Measurements from ENCODE around the gene SLIT3. TPM values are rescaled to one million over a fixed set of nuclear protein-coding genes. Genes with fewer than 3 reads are reported as not detected.

SLIT3 gene
- total and polyA plus RNA-seq, 2 donors from 2014 or later = 14.5 to 54.1 TPM

DNA sequence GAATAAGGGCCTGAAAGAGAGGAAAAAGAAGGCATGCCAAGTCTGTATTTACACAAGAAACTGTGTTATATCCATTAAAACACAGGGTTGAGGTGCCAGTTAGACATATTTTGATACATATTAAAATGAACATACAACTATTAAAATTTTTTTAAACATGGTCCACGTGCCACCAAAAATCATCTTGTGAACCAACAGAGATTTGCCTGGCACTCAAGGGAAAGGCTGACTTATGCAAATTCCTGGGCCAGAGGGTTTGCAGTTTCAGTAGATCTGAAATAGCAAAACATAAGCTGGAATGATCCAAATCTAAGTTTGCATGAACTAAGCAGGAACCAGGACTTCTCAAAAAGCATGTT, 168.7 kb downstream of the SLIT3 start:
- H3K27me3 ChIP-seq (ENCODE audit: control insufficient read depth, insufficient read depth, low read length) = no peaks in the 10 kb centered on the region
- intact Hi-C loops (cut with DNase I) = no loop called here
- no peak for FAIRE-seq
- no peaks in the 10 kb centered on the region for H3K36me3 ChIP-seq (ENCODE audit: control insufficient read depth in 2 of 3, insufficient read depth in 3 of 3, low read length in 3 of 3)
- no peaks in the 10 kb centered on the region for H3K9me3 ChIP-seq (ENCODE audit: control insufficient read depth in 2 of 3, insufficient read depth in 1 of 3, low read length in 3 of 3)
- H3K4me1 ChIP-seq (ENCODE audit: control insufficient read depth in 2 of 3, insufficient read depth in 2 of 3, low read depth in 1 of 3, low read length in 3 of 3) = peaks cover 0 to 3% (median 0%) of the 10 kb centered on the region in 3 donors
- no peak for DNase-seq
- H3K27ac ChIP-seq (ENCODE audit: low read depth in 2 of 2, low read length in 2 of 2) = no peak overlapping the region
- H3K9ac ChIP-seq (ENCODE audit: low read length in 3 of 3) = no peak overlapping the region
- TF ChIP-seq, protein P1, sequence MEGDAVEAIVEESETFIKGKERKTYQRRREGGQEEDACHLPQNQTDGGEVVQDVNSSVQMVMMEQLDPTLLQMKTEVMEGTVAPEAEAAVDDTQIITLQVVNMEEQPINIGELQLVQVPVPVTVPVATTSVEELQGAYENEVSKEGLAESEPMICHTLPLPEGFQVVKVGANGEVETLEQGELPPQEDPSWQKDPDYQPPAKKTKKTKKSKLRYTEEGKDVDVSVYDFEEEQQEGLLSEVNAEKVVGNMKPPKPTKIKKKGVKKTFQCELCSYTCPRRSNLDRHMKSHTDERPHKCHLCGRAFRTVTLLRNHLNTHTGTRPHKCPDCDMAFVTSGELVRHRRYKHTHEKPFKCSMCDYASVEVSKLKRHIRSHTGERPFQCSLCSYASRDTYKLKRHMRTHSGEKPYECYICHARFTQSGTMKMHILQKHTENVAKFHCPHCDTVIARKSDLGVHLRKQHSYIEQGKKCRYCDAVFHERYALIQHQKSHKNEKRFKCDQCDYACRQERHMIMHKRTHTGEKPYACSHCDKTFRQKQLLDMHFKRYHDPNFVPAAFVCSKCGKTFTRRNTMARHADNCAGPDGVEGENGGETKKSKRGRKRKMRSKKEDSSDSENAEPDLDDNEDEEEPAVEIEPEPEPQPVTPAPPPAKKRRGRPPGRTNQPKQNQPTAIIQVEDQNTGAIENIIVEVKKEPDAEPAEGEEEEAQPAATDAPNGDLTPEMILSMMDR (IDR thresholded peaks at IDR 0.05; ENCODE audit: borderline replicate concordance, extremely low read depth, insufficient read depth) = no peak
- H3K4me3 ChIP-seq (ENCODE audit: low read length in 3 of 3) = no peak overlapping the region

DNA sequence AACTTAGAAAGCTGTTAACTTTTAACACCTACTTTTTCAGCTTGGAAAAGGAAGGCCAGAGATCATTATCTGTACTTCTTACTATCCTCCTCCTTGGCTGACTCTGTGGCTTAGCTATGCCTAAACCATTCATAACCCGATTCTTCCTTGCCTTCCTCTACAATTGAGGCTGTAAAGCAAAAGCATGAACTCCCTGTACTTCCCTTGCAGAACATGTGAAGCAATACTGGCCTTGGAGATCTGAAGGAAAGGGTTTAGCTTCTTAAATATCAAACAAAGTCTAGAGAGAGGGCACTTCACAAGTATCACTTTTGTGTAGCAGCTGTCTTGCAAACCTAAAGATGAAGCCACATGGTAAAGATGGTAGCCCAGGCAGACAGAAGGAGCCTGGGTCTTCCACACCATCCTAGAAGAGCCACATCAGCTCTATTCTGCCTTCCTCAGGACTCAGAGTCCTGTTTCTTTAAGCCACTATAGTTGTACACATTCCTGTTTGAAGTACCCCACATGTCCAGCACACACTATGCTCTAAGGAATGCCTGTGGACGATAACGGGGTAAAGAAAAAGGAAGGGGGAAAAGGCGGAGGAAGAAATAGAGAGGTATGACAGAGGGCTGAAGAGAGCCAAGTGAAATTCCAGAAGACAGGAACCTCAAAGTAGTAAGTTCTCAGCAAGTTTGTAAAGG, 169.2 kb downstream of the SLIT3 start:
- Histone ChIP-seq H3K27me3 (ENCODE audit: control insufficient read depth, insufficient read depth, low read length) (no peaks in the 10 kb centered on the region), H3K36me3 (ENCODE audit: control insufficient read depth in 2 of 3, insufficient read depth in 3 of 3, low read length in 3 of 3) (no peaks in the 10 kb centered on the region), H3K4me3 (ENCODE audit: low read length in 3 of 3) (no peak overlapping the region), H3K9me3 (ENCODE audit: control insufficient read depth in 2 of 3, insufficient read depth in 1 of 3, low read length in 3 of 3) (no peaks in the 10 kb centered on the region), H3K4me1 (ENCODE audit: control insufficient read depth in 2 of 3, insufficient read depth in 2 of 3, low read depth in 1 of 3, low read length in 3 of 3) (peaks cover 0 to 3% (median 0%) of the 10 kb centered on the region in 3 donors), H3K27ac (ENCODE audit: low read depth in 2 of 2, low read length in 2 of 2) (no peak overlapping the region), H3K9ac (ENCODE audit: low read length in 3 of 3) (no peak overlapping the region)
- DNase-seq (no peak), FAIRE-seq (no peak)
- intact Hi-C loops (cut with DNase I) = no loop called here
- TF ChIP-seq, protein P1 (IDR thresholded peaks at IDR 0.05; ENCODE audit: borderline replicate concordance, extremely low read depth, insufficient read depth) = no peak

DNA sequence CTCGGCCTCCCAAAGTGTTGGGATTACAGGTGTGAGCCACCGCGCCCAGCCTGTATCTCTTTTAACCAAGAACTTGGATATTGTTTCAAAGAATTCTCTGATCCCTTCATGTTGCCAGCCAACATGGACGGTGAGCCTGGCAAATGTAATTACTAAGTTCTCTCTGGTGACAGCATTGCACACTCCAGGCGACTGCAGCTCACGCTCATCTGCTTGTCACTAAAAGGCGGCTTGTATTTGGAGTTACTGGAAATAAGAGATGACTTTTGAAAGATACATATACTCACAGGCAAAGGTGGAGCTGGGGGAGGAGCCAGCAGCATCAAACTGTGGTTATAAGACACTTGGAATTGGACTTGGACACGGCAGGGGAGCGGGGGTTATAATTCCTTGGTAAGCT, 172.3 kb downstream of the SLIT3 start:
- DNase-seq = no peak
- Histone ChIP-seq H3K4me3 (ENCODE audit: low read length in 3 of 3) (no peak overlapping the region), H3K9ac (ENCODE audit: low read length in 3 of 3) (no peak overlapping the region), H3K27ac (ENCODE audit: low read depth in 2 of 2, low read length in 2 of 2) (no peak overlapping the region), H3K4me1 (ENCODE audit: control insufficient read depth in 2 of 3, insufficient read depth in 2 of 3, low read depth in 1 of 3, low read length in 3 of 3) (peaks cover 0 to 5% (median 3%) of the 10 kb centered on the region in 3 donors), H3K9me3 (ENCODE audit: control insufficient read depth in 2 of 3, insufficient read depth in 1 of 3, low read length in 3 of 3) (no peaks in the 10 kb centered on the region), H3K36me3 (ENCODE audit: control insufficient read depth in 2 of 3, insufficient read depth in 3 of 3, low read length in 3 of 3) (no peaks in the 10 kb centered on the region), H3K27me3 (ENCODE audit: control insufficient read depth, insufficient read depth, low read length) (no peaks in the 10 kb centered on the region)
- no peak for FAIRE-seq
- intact Hi-C loops (cut with DNase I) = no loop called here
- TF ChIP-seq, protein P1 (IDR thresholded peaks at IDR 0.05; ENCODE audit: borderline replicate concordance, extremely low read depth, insufficient read depth) = no peak

DNA sequence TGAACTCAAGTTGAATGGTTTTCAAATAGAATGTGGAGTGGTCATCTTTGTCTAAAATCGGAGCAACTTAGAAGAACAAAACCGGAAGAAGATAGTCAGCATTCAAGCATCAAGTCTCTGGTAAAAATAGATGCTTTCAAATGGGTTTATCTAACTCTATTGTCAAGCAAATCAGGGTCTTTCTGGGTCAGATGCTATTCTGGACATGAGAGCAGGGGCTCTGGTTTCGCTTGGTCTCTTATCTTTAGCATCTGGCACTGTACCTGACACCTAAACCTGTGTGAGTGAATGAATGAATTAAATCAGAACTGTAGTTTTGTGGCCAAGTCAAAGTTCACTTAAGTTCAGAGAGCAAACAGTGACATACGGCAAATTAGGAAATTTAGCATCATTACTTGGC, 173.5 kb downstream of the SLIT3 start:
- Histone ChIP-seq H3K9ac (ENCODE audit: low read length in 3 of 3) (no peak overlapping the region), H3K9me3 (ENCODE audit: control insufficient read depth in 2 of 3, insufficient read depth in 1 of 3, low read length in 3 of 3) (no peaks in the 10 kb centered on the region), H3K36me3 (ENCODE audit: control insufficient read depth in 2 of 3, insufficient read depth in 3 of 3, low read length in 3 of 3) (no peaks in the 10 kb centered on the region), H3K4me3 (ENCODE audit: low read length in 3 of 3) (no peak overlapping the region), H3K4me1 (ENCODE audit: control insufficient read depth in 2 of 3, insufficient read depth in 2 of 3, low read depth in 1 of 3, low read length in 3 of 3) (peaks cover 0 to 5% (median 3%) of the 10 kb centered on the region in 3 donors), H3K27ac (ENCODE audit: low read depth in 2 of 2, low read length in 2 of 2) (no peak overlapping the region), H3K27me3 (ENCODE audit: control insufficient read depth, insufficient read depth, low read length) (no peaks in the 10 kb centered on the region)
- DNase-seq (no peak), FAIRE-seq (no peak)
- TF ChIP-seq, protein P1 (IDR thresholded peaks at IDR 0.05; ENCODE audit: borderline replicate concordance, extremely low read depth, insufficient read depth) = no peak
- intact Hi-C loops (cut with DNase I) = no loop called here
